Measurements from ENCODE around the gene CBLL1.

CBLL1 gene

DNA sequence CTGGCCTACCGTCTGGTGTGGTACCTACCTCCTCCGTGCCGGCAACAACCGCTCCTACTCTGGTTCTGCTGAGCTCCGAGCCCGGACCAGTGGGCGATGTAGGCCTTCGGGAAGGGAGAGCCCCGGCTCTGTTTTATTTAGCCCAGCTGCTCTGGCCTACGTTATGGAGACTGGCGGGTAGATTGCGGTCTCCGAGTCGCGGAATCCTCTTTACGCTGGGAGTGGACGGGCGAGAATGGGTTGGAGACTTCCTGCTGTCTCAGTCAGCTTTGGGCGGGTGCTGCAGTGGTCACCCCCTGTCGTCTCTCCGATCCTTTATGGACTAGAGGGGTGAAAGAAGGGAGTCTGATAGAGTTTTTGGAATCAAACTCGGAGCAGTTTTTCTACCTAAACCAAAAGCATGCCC, 406 bp downstream of the CBLL1 start:
- no peak for FAIRE-seq

DNA sequence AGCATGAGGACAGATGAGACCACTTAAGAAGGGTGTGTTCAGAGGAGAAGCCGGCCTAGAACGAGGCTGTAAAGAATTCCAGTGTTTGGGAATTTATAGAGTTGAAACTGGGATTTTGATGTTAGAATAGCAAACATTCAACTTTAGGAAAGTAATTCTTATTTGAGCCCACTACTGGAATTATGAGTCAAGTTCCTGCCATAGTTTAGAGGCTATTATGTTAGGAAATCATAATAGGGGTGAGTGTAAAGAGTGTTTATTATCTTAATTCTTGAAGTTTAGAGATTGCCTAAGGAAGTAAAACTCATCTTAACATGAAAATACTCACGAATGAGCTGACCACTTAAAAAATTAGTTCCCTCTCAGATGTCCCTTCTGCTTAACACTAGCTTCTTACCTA, 2.1 kb downstream of the CBLL1 start:
- FAIRE-seq, result no peak

DNA sequence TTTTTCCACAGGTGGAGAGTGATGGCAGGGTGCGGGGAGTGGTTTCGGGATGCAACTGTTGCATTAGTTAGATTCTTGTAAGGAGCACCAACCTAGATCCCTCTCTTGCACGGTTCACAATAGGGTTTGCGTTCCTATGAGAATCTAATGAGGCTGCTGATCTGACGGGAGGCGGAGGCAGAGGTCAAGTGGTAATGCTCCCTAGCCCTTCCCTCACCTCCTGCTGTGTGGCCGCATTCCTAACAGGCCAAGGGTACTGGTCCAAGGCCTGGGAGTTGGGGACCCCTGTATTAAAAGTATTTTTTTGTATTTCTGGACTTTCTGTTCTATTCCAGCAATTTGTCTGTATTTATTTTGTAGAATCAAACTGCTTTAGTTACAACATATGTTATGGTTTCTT, 7.2 kb downstream of the CBLL1 start:
- FAIRE-seq, result no peak

DNA sequence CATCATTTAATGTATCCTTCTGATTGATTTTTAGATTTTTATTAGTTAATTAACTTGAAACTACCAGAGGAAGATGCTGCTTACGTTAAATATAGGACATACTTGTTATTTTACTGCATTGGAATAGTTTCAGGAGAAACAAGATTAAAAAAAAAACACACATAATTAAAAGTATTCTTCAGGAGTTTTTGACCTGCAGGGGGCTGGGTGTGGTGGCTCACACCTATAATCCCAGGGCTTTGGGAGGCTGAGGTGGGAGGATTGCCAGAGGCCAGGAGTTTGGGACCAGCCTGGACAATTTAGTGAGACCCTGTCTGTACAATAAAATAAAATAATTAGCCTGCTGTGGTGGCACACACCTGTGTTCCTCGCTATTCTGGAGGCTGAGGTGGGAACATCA, 10.7 kb downstream of the CBLL1 start:
- no peak for FAIRE-seq

DNA sequence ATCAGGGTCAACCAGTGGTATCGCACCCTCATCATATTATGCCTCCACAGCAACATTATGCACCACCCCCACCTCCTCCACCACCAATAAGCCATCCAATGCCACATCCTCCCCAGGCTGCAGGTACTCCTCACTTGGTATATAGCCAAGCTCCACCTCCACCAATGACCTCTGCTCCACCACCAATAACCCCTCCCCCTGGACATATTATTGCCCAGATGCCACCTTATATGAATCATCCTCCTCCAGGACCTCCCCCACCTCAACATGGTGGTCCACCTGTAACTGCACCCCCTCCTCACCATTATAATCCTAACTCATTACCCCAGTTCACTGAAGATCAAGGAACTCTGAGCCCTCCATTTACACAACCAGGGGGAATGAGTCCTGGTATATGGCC, 14.7 kb downstream of the CBLL1 start:
- no peak for FAIRE-seq

DNA sequence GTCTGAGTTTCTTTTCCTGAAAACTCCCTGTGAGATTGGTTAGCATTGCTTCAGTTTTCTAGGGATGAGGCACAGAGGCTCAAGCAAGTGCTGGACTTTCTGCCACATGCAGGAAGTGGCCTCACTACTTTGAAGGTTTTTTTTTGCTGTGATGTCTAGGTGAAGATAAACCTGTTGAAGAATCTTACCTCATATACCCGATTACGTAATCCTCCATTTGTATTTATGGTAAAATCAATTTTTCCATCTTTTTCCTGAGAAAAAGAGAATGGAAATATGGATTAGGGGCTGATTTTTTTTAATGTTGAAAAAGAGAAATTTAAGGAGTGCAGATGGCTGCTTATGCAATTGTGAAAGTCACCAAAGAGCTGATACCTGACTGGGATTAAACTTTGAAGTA, 23.4 kb downstream of the CBLL1 start:
- FAIRE-seq, result no peak

DNA sequence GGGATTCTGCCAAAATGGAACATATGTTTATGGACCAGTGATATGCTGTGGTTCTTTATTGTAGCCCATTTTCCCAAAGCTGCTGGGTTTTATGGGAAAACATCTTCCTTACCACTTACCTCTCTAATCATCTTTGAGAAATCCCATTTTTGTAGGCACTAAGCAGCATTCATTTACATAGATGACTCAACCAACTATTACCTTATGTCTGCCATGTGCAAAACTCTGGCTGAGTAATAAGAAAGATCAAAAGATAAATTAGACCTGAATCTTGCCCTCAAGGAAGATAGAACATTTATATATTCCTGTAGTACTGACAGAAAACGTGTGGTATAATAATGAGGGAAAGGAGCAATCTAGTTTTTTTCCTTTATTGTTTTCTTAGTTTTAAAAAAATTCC, 24.3 kb downstream of the CBLL1 start:
- FAIRE-seq, result no peak

DNA sequence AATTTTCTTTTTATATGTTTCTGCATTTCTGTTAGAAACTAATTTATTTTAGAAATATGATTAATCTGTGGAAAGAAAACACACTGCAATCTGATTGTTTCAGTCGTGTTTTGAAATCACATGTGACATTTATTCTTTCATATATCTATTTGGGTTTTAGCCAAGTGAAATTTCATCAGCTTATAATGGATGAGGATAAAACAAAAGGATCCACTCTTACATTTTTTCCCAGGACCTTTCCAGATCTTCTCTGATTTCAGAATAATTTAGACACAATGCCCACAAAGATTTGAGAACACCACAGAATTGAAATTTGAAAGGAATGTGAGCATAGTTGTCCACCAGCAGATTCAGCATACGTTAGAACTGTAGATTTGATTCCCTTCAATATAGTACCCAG, 29.1 kb downstream of the CBLL1 start:
- FAIRE-seq, result no peak

DNA sequence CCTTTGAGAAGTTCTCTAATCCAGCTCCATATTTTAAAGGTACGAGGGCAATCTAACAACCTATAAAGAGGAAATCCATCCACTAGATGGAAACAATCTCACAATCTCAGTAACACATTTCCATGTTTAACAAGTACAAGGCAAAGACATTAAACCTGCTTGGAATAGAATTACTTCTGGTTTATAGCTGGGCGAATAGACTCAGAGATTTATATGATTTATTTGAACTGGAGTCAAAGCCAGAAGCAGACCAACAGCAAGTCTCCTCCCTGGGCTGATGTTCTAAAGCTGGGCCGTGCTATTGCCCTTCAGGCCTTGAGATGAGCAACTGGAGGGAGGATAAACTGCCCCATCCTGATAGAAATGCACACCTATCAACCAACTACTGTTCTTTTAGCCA, 33.8 kb downstream of the CBLL1 start:
- no peak for FAIRE-seq

DNA sequence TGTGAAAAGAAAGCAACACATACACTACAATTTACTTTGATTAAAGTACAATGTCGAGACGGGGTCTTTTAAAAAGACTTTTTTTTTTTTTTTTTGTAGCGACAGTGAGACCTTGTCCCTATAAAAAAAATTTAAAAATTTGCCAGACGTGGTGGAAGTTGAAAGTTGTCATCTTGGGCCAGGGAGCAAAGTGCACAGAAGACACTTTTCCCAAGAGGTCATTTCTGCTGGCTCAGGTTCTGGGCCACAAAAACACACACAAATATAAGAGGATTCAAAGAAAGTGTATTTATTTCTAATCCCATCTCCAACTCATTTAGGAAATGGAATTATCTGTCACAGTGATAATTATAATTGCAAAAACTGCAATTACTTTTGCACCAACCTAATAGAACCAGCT, 34.3 kb downstream of the CBLL1 start:
- FAIRE-seq, result no peak

DNA sequence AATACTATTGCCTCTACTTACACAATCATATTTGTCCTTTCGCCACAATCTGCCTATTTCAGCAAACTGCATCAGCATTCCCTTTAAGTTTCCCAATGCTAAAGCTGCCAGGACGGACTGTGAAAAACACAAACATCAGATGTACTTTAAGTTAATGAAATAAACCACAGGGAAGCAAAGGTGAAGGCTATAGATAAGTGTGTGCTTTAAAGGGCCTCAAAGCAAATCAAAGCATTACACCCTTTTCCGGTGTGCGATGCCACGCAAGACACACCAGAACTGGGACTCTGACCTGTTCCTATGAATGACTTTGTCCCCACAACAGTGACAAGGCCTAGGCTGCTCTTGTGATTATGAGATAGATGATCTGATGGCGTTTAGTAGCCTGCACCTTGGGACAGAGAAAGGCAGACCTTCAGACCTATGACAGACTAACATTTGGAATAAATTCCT, 35.7 kb downstream of the CBLL1 start:
- FAIRE-seq, result no peak

DNA sequence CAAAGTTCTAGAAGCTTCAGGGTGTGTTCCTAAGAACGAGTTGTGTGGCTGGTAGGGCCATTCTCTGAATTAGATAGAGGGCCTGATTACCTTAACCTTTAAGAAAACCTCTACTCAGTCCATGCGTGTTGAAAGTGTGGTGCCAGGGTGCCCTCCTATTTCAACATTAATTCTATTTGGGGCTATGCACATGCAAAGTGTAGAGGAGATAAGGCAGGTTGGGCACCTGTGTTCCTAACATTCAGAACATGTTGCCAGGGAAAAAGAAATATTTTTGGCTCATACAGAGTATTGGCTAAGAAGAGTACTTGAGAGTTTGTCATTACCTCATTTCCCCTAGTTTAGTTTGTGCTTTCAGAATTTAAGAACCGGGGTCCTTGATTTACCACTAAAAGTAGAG, 38.4 kb downstream of the CBLL1 start:
- no peak for FAIRE-seq

DNA sequence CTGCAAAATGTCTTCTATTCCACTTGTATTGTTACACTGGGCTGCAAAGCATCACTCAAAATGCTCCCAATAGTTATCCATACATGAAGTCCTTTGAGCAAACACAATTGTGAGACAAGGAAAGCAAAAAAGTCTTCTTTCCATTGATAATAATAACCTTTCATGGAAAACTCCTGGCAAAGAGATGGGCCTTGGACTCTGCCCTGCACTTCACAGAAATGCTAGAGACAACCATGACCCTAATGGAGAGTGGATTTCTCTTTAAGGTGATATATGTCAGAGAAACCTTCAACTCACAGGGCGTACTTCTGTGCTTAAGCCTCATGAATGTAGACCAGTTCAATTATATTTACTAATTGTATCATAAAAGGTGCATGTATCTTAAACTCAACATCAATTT, 39.7 kb downstream of the CBLL1 start:
- FAIRE-seq, result no peak

DNA sequence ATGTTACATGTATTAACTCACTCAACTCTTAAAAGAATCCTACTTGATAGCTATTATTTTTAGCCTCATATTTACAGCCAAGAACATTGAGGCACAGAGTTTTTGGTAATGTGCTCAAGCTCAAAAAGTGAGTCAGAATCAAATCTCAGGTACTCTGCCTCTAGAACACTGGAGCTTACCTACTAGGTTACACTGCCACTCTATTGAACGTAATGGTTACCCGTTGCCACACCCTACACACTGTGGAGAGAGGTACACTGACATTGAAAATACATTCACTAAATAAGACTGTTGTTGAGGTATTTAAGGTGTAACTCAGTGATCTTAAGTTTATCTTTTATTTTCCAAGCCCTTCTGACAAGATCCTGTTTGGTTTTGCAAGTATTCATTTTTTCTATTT, 41.2 kb downstream of the CBLL1 start:
- no peak for FAIRE-seq

DNA sequence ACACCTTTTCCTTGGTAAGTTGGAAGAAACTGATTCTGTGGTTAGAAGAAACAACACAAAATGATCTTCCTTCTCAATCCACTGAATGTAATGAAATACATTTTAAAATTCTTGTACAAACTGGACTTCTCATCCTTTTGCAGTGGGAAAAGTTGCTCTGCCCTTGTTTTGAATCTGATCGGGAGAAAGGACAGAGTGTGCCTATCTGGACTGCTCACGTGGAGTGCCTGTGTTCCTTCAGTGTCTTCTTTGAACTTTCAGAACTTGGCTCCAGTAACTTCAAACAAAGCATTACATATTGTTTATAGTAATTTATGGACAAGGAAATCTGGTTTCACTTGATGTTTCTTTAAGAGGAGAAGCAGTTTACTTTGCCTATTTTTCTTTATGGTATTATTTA, 42.0 kb downstream of the CBLL1 start:
- no peak for FAIRE-seq

DNA sequence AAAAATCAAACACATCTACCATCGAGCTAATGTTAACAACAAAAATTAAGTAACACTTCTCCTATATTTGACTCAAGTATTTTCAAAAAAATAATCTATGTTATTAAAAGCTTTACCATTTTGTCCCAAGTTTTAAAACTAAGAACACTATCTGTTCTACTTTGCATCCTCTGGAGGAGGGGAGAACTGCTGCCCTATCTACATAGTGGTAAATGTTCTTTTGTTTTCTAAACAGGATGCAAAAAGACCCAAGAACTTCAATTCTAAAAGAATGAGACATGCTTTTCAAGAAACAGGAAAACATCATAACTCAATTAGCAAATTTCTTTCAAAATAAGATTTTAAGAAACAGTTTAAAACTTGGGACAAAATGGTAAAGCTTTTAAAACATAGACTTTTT, 44.3 kb downstream of the CBLL1 start:
- peak; percentile 75 for FAIRE-seq

DNA sequence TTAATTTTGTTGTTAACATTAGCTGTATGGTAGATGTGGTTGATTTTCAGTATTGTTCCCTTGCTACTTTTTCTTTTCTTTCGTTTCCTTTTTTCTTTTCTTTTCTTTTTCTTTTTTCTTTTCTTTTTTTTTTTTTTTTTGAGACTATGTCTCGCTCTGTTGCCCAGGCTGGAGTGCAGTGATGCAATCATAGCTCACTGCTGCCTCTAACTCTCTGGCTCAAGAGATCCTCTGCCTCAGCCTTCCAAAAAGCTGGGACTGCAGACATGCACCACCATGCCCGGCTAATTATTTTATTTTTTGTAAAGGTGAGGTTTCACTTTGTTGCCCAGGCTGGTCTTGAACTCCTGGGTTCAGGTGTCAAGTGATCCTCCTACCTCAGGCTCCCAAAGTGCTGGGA, 44.7 kb downstream of the CBLL1 start:
- FAIRE-seq, result no peak

DNA sequence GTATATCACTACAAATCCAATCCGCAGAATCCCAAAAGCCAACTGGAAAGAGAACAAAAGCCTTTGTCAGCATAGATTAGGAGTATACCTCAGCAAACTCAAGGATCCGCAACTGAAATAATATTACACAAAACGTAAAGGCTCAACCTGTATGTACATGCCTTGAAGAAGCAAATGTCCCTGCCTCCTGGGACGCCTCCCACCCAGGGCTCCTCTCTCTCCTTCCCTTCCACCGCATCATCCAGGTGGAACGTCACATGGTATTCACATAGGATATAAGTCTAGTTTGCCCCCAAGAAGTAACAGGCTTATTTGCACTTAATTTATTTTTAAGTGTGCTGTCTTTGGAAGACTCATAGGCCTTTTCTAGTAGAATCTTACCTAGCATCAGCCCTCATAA, 45.7 kb downstream of the CBLL1 start:
- no peak for FAIRE-seq

DNA sequence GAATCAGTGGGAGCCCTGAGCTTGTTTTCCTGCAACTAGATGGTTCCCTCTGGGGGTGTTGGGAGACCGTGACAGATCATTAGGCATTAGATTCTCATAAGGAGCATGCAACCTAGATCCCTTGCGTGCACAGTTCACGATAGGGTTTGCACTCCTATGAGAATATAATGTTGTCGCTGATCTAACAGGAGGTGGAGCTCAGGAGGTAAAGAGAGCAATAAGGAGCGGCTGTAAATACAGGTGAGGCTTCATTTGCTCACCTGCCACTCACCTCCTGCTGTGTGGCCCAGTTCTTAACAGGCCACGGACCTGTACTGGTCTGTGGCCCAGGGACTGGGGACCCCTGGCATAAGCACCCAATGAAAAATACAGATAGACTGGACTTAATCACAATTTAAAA, 48.4 kb downstream of the CBLL1 start:
- FAIRE-seq, result no peak

DNA sequence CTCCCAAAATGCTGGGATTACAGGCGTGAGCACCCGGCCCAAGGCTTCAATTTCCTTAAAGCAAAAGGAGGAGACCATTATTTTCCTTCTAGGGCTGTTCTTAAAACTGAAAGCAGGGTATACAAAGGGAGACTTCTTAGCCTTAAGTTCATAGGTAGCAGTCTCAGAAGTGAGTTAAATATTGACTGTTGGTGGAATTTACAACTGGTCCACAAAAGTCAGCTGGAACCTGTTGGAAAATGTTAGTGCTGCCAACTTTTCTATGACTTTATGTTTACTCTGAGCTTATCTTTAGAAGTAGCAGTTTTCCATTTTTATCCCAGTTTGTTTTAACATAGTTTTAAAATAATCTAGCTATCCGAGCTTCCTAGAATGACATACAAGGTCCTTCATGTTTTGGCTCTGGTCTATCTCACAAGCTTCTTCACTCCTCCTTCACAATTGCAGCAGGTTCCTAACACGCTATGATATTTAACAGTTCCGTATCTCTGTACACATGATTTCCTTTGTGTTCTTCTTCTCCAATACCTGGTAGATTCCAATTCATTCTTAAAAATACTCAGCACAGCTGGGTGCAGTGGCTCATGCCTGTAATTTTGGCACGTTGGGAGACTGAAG, 55.8 kb downstream of the CBLL1 start:
- peak; percentile 80 for FAIRE-seq

DNA sequence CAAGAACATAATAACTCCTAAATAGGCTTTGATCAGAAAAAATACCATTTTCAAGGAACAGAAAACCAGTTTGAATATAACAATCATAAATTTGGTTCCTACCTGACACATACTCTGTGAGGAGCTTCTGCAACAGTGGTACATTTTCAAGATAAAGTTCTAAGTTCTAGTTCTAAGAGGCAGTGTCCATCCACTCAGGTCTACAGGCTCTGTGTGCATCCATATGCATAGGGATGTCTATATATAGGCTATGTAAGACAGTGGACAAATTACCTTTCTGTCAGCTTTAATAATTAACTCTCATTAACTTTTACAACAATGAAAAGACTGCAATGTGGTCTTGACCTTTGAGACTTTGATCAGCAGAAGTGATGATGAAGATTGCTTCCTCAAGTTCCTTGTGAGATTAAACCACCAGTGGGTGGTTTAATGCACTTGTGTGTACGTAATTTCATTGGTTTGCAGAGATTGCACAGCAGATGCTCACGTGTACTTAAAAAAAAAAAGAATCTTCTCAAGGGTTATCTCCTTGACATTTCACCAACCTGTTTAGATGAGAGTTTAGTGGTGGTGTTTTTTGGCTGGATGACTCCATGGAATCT, 59.2 kb downstream of the CBLL1 start, which contains the start of gene SLC26A3:
Gene SLC26A3 (minus strand): TSS at position 215 of the 602 bp plus-strand sequence. CDS start 8,714 bp downstream, outside the sequence.
- no peak for FAIRE-seq

DNA sequence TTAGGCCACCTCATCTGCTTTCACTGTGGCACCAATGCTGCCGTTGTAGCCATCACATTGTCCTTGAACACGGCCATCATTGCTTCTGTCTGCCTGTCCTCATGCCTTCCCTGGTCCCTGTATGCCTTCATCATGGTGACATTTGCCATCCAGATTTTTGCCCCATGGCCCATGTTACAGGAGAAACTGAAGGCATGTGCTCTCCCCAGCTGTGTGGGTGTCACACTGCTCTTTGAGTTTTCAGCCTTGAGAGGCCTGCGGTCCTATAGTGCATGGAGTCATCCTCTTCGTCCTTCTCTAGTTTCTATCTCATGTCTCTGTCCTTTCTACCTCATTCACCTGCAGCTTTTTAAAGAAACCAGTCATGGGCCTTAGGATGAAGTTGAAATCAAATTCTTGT, 65.2 kb downstream of the CBLL1 start:
- FAIRE-seq, result no peak

DNA sequence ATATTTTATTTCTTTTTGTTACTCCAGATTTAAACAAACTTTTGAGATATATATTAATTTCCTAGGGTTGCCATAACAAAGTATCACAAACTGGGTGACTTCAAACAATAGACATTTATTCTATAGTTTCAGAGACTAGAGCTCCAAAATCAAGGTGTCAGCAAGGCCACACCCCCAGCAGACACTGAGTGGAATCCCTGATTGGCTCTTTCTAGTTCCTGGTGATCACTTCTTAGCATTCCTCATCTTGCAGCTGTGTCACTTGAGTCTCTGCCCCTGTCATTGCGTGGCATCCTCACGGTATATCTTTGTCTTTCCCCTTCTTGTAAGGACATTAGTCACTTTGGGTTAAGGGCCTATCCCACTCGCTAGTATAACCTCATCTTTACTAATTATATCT, 66.7 kb downstream of the CBLL1 start:
- FAIRE-seq, result no peak

All from endometrium (tissue), 2 donors.